GM12878 (cell line): Measurements from ENCODE around the gene GSK3A. TPM values are rescaled to one million over a fixed set of nuclear protein-coding genes. Genes with fewer than 3 reads are reported as not detected.
A peak's percentile ranks its signal among the peaks of the same experiment; 100 is the strongest.

ENCODE experiments used
- BRCA1 ChIP-seq: IDR thresholded peaks from 2 replicates; pipeline ENCODE4 v1.6.1; 2011; ENCODE audit warnings: low read depth, low read length, improper control_type of control experiment
- CEBPZ ChIP-seq: fragments of 150-350 bp; IDR thresholded peaks from 2 replicates; pipeline ENCODE4 v1.6.1; 2016; ENCODE audit warnings: low read depth, low read length
- E4F1 ChIP-seq: fragments of 450-650 bp; IDR thresholded peaks from 2 replicates; pipeline ENCODE4 v1.6.1; 2018; ENCODE audit warnings: borderline replicate concordance, mild to moderate bottlenecking; ENCODE audit not compliant: partially characterized antibody
- GABPA ChIP-seq: IDR thresholded peaks from 2 replicates; pipeline ENCODE4 v1.6.1; 2014; ENCODE audit warnings: antibody characterized with exemption, low read depth, mild to moderate bottlenecking, inconsistent platforms
- NFIC ChIP-seq: IDR thresholded peaks from 2 replicates; pipeline ENCODE4 v1.6.1; 2012; ENCODE audit warnings: low read depth, mild to moderate bottlenecking, inconsistent platforms, low read length, moderate library complexity
- RCOR1 ChIP-seq: conservative IDR thresholded peaks from 2 replicates; pipeline ENCODE4 v1.6.1; 2012; ENCODE audit warnings: low read depth, low read length, improper control_type of control experiment
- SKIL ChIP-seq: fragments of 450-650 bp; IDR thresholded peaks from 2 replicates; pipeline ENCODE4 v1.6.1; 2017; ENCODE audit warnings: mild to moderate bottlenecking, low read depth, inconsistent platforms; ENCODE audit not compliant: poor library complexity, severe bottlenecking
- SP1 ChIP-seq: IDR thresholded peaks from one replicate; pipeline ENCODE4 v1.6.1; 2011; ENCODE audit warnings: low read depth, low read length
- WRNIP1 ChIP-seq: IDR thresholded peaks from 2 replicates; pipeline ENCODE4 v1.6.1; 2011; ENCODE audit warnings: low read depth, low read length, improper control_type of control experiment, borderline replicate concordance
- ZBTB11 ChIP-seq: fragments of 450-650 bp; formaldehyde crosslinking; IDR thresholded peaks from 2 replicates; pipeline ENCODE4 v1.5.0; 2022; ENCODE audit warnings: mild to moderate bottlenecking, missing genetic modification characterization
- ZNF592 ChIP-seq: fragments of 450-650 bp; IDR thresholded peaks from 2 replicates; pipeline ENCODE4 v1.6.1; 2017; ENCODE audit warnings: mild to moderate bottlenecking, moderate library complexity
- polyA plus RNA-seq, 11 experiments: library from polyadenylated mRNA; depleted of rRNA in 4 of 11; unstranded in 6 of 11; stranded (reverse) in 5 of 11; fragments of >200 nt; fragmentation: Nextera tagmentation in 4 of 11; fragmentation: Illumina TruSeq in 1 of 11; extraction: Ambion mirVana in 4 of 11; extraction: Trizol in 1 of 11; gene quantifications; 1 replicate in 1 of 11; 2 replicates in 10 of 11; pipeline versions ENCODE4 v1.2.1 to v1.2.3, GENCODE V29; 2011 to 2016; ENCODE audit warnings: inconsistent platforms in 2 of 11, missing spikeins in 2 of 11, low read depth in 1 of 11
- total RNA-seq, 4 experiments: library from RNA; depleted of rRNA in 3 of 4; stranded (reverse); fragments of >200 nt in 3 of 4; fragmentation: Illumina TruSeq in 1 of 4; extraction: Trizol in 1 of 4; gene quantifications; 2 replicates each; pipeline versions ENCODE4 v1.2.1 to v1.2.3, GENCODE V29; 2013 to 2021

GSK3A gene
- total and polyA plus RNA-seq, 10 of the 15 experiments (the other 5 are each of a cell fraction or from before 2014, with no cell fraction given): 1.00 to 47.9 (median 15.2) TPM

- no peak for TF ChIP-seq ZNF592
- TF ChIP-seq WRNIP1: no peak
- no peak for TF ChIP-seq GABPA
- no peak for TF ChIP-seq BRCA1
- no peak for TF ChIP-seq RCOR1
- no peak for TF ChIP-seq SKIL
- no peak; the same call in 1 of the 2 replicates for TF ChIP-seq NFIC
- TF ChIP-seq SP1: peak; percentile 96
- TF ChIP-seq E4F1: no peak
- no peak for TF ChIP-seq ZBTB11 (CRISPR knock-in tag)
- no peak for TF ChIP-seq CEBPZ
Observed at GRCh38 chr19:42219812-42220750, 22.3 kb downstream of the GSK3A start, which contains the start of gene ZNF526 (continued).
